Ovary (tissue), 3 donors: ENCODE measurements around the gene GAS2L2.

ENCODE experiments used
- EP300 ChIP-seq: sonication (generic); formaldehyde crosslinking; IDR thresholded peaks from one replicate; pipeline ENCODE4 v1.6.1; 2017; ENCODE audit warnings: antibody characterized with exemption
- POLR2A ChIP-seq: fragments of 450-650 bp; IDR thresholded peaks from one replicate; pipeline ENCODE4 v1.6.1; 2017; ENCODE audit warnings: antibody characterized with exemption, mild to moderate bottlenecking, moderate library complexity
- TF ChIP-seq, protein P1 (sequence below), 3 donors: fragments of 450-650 bp in 2 of 3; fragments of 200-600 bp in 1 of 3; IDR thresholded peaks; one replicate each; pipeline versions ENCODE4 v1.5.1 to v1.8.0; 2016 to 2022; ENCODE audit warnings: antibody characterized with exemption in 3 of 3, mild to moderate bottlenecking in 1 of 3
- donor health status: DM: no; HTN: no; CAD: no.

DNA sequence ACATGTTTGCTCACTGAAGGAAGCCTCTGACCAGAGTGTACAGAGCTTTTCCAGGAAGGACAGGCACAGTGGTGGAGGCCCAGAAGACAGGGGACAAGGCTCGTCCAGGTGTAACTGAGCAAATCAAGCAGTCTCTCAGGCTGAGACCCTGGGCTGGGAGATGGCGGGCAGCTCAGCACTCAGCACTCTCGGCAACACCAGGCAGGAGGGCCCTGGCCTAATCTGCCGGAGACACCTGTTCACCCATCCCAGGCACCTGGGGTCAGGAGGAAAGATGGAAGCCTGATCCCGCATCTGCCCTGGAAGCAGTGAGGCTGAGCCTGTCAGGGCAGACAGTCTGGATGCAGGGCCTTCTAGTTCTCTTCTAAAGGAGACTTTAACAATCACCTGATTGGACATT lies 16.8 kb downstream of the GAS2L2 start:
- no peak for TF ChIP-seq POLR2A
- TF ChIP-seq, protein P1, sequence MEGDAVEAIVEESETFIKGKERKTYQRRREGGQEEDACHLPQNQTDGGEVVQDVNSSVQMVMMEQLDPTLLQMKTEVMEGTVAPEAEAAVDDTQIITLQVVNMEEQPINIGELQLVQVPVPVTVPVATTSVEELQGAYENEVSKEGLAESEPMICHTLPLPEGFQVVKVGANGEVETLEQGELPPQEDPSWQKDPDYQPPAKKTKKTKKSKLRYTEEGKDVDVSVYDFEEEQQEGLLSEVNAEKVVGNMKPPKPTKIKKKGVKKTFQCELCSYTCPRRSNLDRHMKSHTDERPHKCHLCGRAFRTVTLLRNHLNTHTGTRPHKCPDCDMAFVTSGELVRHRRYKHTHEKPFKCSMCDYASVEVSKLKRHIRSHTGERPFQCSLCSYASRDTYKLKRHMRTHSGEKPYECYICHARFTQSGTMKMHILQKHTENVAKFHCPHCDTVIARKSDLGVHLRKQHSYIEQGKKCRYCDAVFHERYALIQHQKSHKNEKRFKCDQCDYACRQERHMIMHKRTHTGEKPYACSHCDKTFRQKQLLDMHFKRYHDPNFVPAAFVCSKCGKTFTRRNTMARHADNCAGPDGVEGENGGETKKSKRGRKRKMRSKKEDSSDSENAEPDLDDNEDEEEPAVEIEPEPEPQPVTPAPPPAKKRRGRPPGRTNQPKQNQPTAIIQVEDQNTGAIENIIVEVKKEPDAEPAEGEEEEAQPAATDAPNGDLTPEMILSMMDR (IDR thresholded peaks at IDR 0.05) = no peak
- no peak for TF ChIP-seq EP300
